H9 (cell line): Measurements from ENCODE around the gene SETMAR. TPM values are rescaled to one million over a fixed set of nuclear protein-coding genes. Genes with fewer than 3 reads are reported as not detected.

Experiments used
- DNase-seq: peaks from one replicate; pipeline ENCODE4 v3.0.0-alpha.2; 2017
- H2AFZ ChIP-seq: one replicate; pipeline ENCODE4 v1.6.1; 2013; ENCODE audit warnings: mild to moderate bottlenecking, low read length, control low read depth, moderate library complexity
- H2AK5ac ChIP-seq: 2 replicates; pipeline ENCODE4 v1.6.1; 2013; ENCODE audit warnings: low read length, control low read depth, mixed read lengths; ENCODE audit not compliant: insufficient read length
- H2BK120ac ChIP-seq: one replicate; pipeline ENCODE4 v1.6.1; 2013; ENCODE audit warnings: low read depth, mild to moderate bottlenecking, low read length, control low read depth, inconsistent platforms; ENCODE audit not compliant: poor library complexity, severe bottlenecking
- H2BK12ac ChIP-seq: 2 replicates; pipeline ENCODE4 v1.6.1; 2013; ENCODE audit warnings: low read length, control low read depth, mixed read lengths, low read depth; ENCODE audit not compliant: insufficient read length
- H2BK15ac ChIP-seq: 2 replicates; pipeline ENCODE4 v1.6.1; 2013; ENCODE audit warnings: low read depth, low read length, control low read depth
- H2BK20ac ChIP-seq: one replicate; pipeline ENCODE4 v1.6.1; 2013; ENCODE audit warnings: low read depth, mild to moderate bottlenecking, low read length, control low read depth, inconsistent platforms; ENCODE audit not compliant: poor library complexity, severe bottlenecking
- H2BK5ac ChIP-seq: 2 replicates; pipeline ENCODE4 v1.6.1; 2013; ENCODE audit warnings: low read length, control low read depth, mixed read lengths; ENCODE audit not compliant: insufficient read length
- H3K14ac ChIP-seq: 2 replicates; pipeline ENCODE4 v1.6.1; 2013; ENCODE audit warnings: low read length, control low read depth; ENCODE audit not compliant: insufficient read depth
- H3K18ac ChIP-seq: 2 replicates; pipeline ENCODE4 v1.6.1; 2013; ENCODE audit warnings: low read depth, mild to moderate bottlenecking, mixed read lengths, low read length, control low read depth; ENCODE audit not compliant: insufficient read length
- H3K23ac ChIP-seq: 2 replicates; pipeline ENCODE4 v1.6.1; 2013; ENCODE audit warnings: low read length, control low read depth, mixed read lengths, low read depth; ENCODE audit not compliant: insufficient read length
- H3K23me2 ChIP-seq: 2 replicates; pipeline ENCODE4 v1.6.1; 2013; ENCODE audit warnings: low read depth, mild to moderate bottlenecking, mixed read lengths, low read length, control low read depth; ENCODE audit not compliant: insufficient read length, poor library complexity, severe bottlenecking
- H3K27ac ChIP-seq: 2 replicates; pipeline ENCODE4 v1.5.1; 2013; ENCODE audit warnings: low read length, control low read depth, mixed read lengths, low read depth; ENCODE audit not compliant: insufficient read length
- H3K27me3 ChIP-seq: 2 replicates; pipeline ENCODE4 v1.6.1; 2013; ENCODE audit warnings: low read length, control low read depth, inconsistent platforms; ENCODE audit not compliant: insufficient read depth
- H3K4ac ChIP-seq: 2 replicates; pipeline ENCODE4 v1.6.1; 2013; ENCODE audit warnings: low read depth, mild to moderate bottlenecking, control low read depth, inconsistent platforms, low read length, moderate library complexity
- H3K4me1 ChIP-seq: 2 replicates; pipeline ENCODE4 v1.6.1; 2013; ENCODE audit warnings: low read length, control low read depth, inconsistent platforms; ENCODE audit not compliant: insufficient read depth
- H3K4me2 ChIP-seq: 2 replicates; pipeline ENCODE4 v1.6.1; 2013; ENCODE audit warnings: low read length, control low read depth, mixed read lengths; ENCODE audit not compliant: insufficient read length, insufficient read depth
- H3K56ac ChIP-seq: 2 replicates; pipeline ENCODE4 v1.6.1; 2013; ENCODE audit warnings: low read depth, mild to moderate bottlenecking, mixed read lengths, low read length, control low read depth; ENCODE audit not compliant: insufficient read length
- H3K79me1 ChIP-seq: 2 replicates; pipeline ENCODE4 v1.6.1; 2013; ENCODE audit warnings: low read depth, mild to moderate bottlenecking, moderate library complexity, low read length, control low read depth, inconsistent platforms; ENCODE audit not compliant: insufficient read depth, poor library complexity, severe bottlenecking
- H3K79me2 ChIP-seq: 2 replicates; pipeline ENCODE4 v1.6.1; 2013; ENCODE audit warnings: low read length, control low read depth, inconsistent platforms; ENCODE audit not compliant: insufficient read depth
- H3K9ac ChIP-seq: 2 replicates; pipeline ENCODE4 v1.6.1; 2013; ENCODE audit warnings: low read length, control low read depth, mixed read lengths; ENCODE audit not compliant: insufficient read length; ENCODE audit errors: extremely low read depth
- H3K9me3 ChIP-seq: one replicate; pipeline ENCODE4 v1.6.1; 2013; ENCODE audit warnings: low read depth, low read length, inconsistent platforms; ENCODE audit not compliant: control insufficient read depth
- H3T11ph ChIP-seq: one replicate; pipeline ENCODE4 v1.6.1; 2013; ENCODE audit warnings: mild to moderate bottlenecking, low read length, control low read depth, inconsistent platforms
- H4K20me1 ChIP-seq: one replicate; pipeline ENCODE4 v1.6.1; 2013; ENCODE audit not compliant: control insufficient read depth, insufficient read length, insufficient read depth
- H4K5ac ChIP-seq: 2 replicates; pipeline ENCODE4 v1.6.1; 2013; ENCODE audit warnings: low read depth, mild to moderate bottlenecking, mixed read lengths, low read length, control low read depth; ENCODE audit not compliant: insufficient read length
- H4K8ac ChIP-seq: replicated peaks from 2 replicates; pipeline ENCODE4 v1.6.1; 2013; ENCODE audit warnings: low read length, control low read depth, mixed read lengths, low read depth; ENCODE audit not compliant: insufficient read length
- H4K91ac ChIP-seq: 2 replicates; pipeline ENCODE4 v1.6.1; 2013; ENCODE audit warnings: low read depth, mild to moderate bottlenecking, moderate library complexity, mixed read lengths, low read length, control low read depth; ENCODE audit not compliant: insufficient read length
- H3K27ac Mint-ChIP-seq, 3 experiments: 2 replicates in 2 of 3; 3 replicates in 1 of 3; pipeline ENCODE4 v1.8.0; 2020 to 2021; ENCODE audit warnings: mixed read lengths in 3 of 3, mild to moderate bottlenecking in 1 of 3, moderate library complexity in 1 of 3
- H3K27me3 Mint-ChIP-seq: 2 replicates; pipeline ENCODE4 v1.8.0; 2021; ENCODE audit warnings: low read depth, mild to moderate bottlenecking, moderate library complexity, mixed read lengths
- H3K36me3 Mint-ChIP-seq, 3 experiments: 2 replicates in 2 of 3; 3 replicates in 1 of 3; pipeline ENCODE4 v1.8.0; 2020 to 2021; ENCODE audit warnings: low read depth in 3 of 3, mixed read lengths in 3 of 3; ENCODE audit not compliant: insufficient read depth in 1 of 3
- H3K4me1 Mint-ChIP-seq, 2 experiments: 2 replicates each; pipeline ENCODE4 v1.8.0; 2020; ENCODE audit warnings: mixed read lengths in 2 of 2
- H3K4me3 Mint-ChIP-seq, 2 experiments: 2 replicates in 1 of 2; 3 replicates in 1 of 2; pipeline ENCODE4 v1.8.0; 2020 to 2021; ENCODE audit warnings: mild to moderate bottlenecking in 2 of 2, mixed read lengths in 2 of 2, moderate library complexity in 1 of 2
- H3K9me3 Mint-ChIP-seq, 2 experiments: 2 replicates in 1 of 2; 3 replicates in 1 of 2; pipeline ENCODE4 v1.8.0; 2020; ENCODE audit warnings: mild to moderate bottlenecking in 2 of 2, mixed read lengths in 2 of 2, moderate library complexity in 1 of 2
- WGBS: extraction: QIAGEN DNeasy Blood & Tissue Kit; methylation state at CpG from one replicate; pipeline ENCODE4 v1.1.7; 2013; ENCODE audit warnings: missing lambda C conversion rate, low lambda C conversion rate, mixed read lengths; ENCODE audit not compliant: insufficient read length; ENCODE audit errors: extremely low coverage; 5-methylcytosine and 5-hydroxymethylcytosine counted together
- total RNA-seq: library from RNA; stranded (reverse); gene quantifications from 2 replicates; pipeline ENCODE4 v1.2.1, GENCODE V29; 2021
- TF ChIP-seq, protein P1 (sequence below): fragments of 200-600 bp; sonication (generic); conservative IDR thresholded peaks from 3 replicates; pipeline ENCODE4 v1.8.0; 2021; ENCODE audit warnings: antibody characterized with exemption, mild to moderate bottlenecking

SETMAR gene
- total RNA-seq, 1 experiment from 2014 or later = 29.1 TPM

DNA sequence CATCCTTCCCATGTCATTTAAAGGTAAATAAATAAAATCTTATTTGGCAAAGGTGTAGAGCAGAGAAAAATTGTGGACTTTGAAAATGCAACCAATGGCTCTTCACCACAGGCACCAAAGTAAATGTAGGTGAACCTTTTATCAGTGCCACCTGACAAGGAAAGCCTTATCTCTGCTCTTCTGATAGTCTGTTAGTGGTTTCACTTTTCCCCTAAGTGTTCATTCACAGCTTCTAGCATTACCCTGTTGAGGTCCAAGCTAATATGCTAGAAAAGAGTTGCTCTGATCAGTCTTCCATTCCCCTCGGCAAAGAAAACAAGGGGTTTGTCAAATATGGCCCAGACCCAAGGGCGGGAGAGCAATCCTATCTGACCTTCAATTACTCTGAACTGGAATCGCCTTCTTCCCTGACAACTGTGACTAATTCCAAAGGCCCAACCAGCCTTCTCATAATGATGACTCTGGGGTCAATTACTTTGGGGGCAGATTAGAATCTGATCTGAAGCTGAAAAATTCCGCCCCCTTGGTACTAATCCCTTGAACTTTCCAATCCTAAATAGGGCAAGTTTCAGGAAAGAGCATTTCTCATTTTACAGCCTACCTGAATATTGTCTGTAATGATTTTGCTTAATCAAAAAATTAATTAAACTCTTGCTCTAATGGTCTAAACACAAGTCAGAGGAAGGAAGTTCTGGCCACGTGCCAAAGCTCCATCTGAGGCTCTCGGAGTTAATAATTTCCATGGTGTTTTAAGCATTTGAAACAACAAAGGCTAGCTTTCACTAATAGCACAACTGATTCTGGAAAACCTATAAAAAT is 52.4 kb downstream of the SETMAR start:
- Mint-ChIP-seq H3K27me3 (no peaks in the 10 kb centered on the region), H3K4me3 (no peak overlapping the region), H3K27ac (no peak overlapping the region), H3K4me1 (0 out of 4 replicates have a peak, but pooled peaks cover 0 to 3% of the 10 kb centered on the region in 2 experiments), H3K9me3 (no peaks in the 10 kb centered on the region), H3K36me3 (no peaks in the 10 kb centered on the region; a peak in 1 of 7 replicates)
- Histone ChIP-seq H2BK12ac (no peak overlapping the region), H4K20me1 (no peaks in the 10 kb centered on the region), H3K79me1 (no peaks in the 10 kb centered on the region), H3K4me2 (no peak overlapping the region), H4K91ac (no peak overlapping the region), H3K23me2 (no peaks in the 10 kb centered on the region), H3T11ph (no peak overlapping the region), H2AFZ (no peak overlapping the region), H2BK5ac (no peak overlapping the region), H3K27ac (no peak overlapping the region), H3K9me3 (no peaks in the 10 kb centered on the region), H4K8ac (no peak overlapping the region), H3K4me1 (no peaks in the 10 kb centered on the region), H3K4ac (no peak overlapping the region), H3K56ac (no peak overlapping the region), H3K27me3 (no peaks in the 10 kb centered on the region), H2BK20ac (no peak overlapping the region), H3K23ac (no peak overlapping the region), H3K9ac (no peak overlapping the region), H3K14ac (no peak overlapping the region), H3K18ac (no peak overlapping the region), H2BK120ac (no peak overlapping the region), H4K5ac (no peak overlapping the region), H2BK15ac (no peak overlapping the region), H3K79me2 (no peaks in the 10 kb centered on the region), H2AK5ac (no peak overlapping the region)
- WGBS = no CpG with 5 or more reads among the region's 6 CpGs
- DNase-seq = no peak
- TF ChIP-seq, protein P1, sequence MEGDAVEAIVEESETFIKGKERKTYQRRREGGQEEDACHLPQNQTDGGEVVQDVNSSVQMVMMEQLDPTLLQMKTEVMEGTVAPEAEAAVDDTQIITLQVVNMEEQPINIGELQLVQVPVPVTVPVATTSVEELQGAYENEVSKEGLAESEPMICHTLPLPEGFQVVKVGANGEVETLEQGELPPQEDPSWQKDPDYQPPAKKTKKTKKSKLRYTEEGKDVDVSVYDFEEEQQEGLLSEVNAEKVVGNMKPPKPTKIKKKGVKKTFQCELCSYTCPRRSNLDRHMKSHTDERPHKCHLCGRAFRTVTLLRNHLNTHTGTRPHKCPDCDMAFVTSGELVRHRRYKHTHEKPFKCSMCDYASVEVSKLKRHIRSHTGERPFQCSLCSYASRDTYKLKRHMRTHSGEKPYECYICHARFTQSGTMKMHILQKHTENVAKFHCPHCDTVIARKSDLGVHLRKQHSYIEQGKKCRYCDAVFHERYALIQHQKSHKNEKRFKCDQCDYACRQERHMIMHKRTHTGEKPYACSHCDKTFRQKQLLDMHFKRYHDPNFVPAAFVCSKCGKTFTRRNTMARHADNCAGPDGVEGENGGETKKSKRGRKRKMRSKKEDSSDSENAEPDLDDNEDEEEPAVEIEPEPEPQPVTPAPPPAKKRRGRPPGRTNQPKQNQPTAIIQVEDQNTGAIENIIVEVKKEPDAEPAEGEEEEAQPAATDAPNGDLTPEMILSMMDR = no peak
